ENCODE measurements around the gene NLRP3. TPM values are rescaled to one million over a fixed set of nuclear protein-coding genes. Genes with fewer than 3 reads are reported as not detected.

NLRP3 gene
- total RNA-seq, 1 experiment from 2014 or later: not detected

DNA sequence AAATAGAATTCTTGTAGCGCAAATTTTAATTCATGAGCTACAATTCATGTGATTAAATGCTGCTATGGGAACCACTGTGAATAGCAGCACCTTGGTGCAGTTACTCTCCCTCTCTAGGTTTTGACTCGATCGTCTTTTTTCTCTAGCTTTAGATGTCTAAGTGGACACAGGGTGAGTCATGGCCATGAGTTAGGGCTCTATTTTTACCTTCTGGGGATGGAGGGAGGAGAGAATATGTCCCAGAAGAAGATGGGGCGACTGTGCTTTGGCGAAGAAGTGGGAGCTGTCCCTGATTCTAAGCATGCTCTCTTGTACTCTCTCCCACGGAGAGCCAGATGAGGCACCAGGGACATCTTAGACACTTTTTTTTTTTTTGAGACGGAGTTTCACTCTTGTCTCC, 43.5 kb downstream of the NLRP3 start:
- Histone ChIP-seq H2AFZ (no peak overlapping the region), H3K4me2 (no peak overlapping the region), H4K20me1 (ENCODE audit: insufficient read depth) (no peaks in the 10 kb centered on the region), H3F3A (ENCODE audit: insufficient read depth, low read depth) (no peaks in the 10 kb centered on the region), H3K4me1 (replicated peaks; ENCODE audit: insufficient read depth) (no peaks in the 10 kb centered on the region), H3K9me2 (ENCODE audit: insufficient read depth) (no peaks in the 10 kb centered on the region), H3K27ac (no peak overlapping the region), H3K36me3 (ENCODE audit: low read depth) (no peaks in the 10 kb centered on the region), H3K4me3 (no peak overlapping the region), H3K27me3 (ENCODE audit: insufficient read depth, low read depth) (peaks cover 28% of the 10 kb centered on the region), H3K79me2 (ENCODE audit: low read depth) (no peaks in the 10 kb centered on the region), H3K9me3 (ENCODE audit: insufficient read depth, low read depth) (no peaks in the 10 kb centered on the region)
- TF ChIP-seq EZH2 (IDR thresholded peaks at IDR 0.05; ENCODE audit: low read depth): no peak
- TF ChIP-seq, protein P1, sequence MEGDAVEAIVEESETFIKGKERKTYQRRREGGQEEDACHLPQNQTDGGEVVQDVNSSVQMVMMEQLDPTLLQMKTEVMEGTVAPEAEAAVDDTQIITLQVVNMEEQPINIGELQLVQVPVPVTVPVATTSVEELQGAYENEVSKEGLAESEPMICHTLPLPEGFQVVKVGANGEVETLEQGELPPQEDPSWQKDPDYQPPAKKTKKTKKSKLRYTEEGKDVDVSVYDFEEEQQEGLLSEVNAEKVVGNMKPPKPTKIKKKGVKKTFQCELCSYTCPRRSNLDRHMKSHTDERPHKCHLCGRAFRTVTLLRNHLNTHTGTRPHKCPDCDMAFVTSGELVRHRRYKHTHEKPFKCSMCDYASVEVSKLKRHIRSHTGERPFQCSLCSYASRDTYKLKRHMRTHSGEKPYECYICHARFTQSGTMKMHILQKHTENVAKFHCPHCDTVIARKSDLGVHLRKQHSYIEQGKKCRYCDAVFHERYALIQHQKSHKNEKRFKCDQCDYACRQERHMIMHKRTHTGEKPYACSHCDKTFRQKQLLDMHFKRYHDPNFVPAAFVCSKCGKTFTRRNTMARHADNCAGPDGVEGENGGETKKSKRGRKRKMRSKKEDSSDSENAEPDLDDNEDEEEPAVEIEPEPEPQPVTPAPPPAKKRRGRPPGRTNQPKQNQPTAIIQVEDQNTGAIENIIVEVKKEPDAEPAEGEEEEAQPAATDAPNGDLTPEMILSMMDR (conservative IDR thresholded peaks at IDR 0.05): no peak
- CTCF ChIA-PET: no interaction called here
- BruUV-seq (replicated peaks): no TSS peak
- DNase-seq: no peak
- POLR2A ChIA-PET (ENCODE audit: unreplicated experiment): no interaction called here
- intact Hi-C loops (cut with micrococcal nuclease; ENCODE audit: unreplicated experiment): no loop called here

- CTCF ChIA-PET: no interaction called here
- no TSS peak for BruUV-seq (replicated peaks)
- DNase-seq: no peak
- H3K9me2 ChIP-seq (ENCODE audit: insufficient read depth): no peaks in the 10 kb centered on the region
- no peaks in the 10 kb centered on the region for H3K9me3 ChIP-seq (ENCODE audit: insufficient read depth, low read depth)
- no peak overlapping the region for H3K27ac ChIP-seq
- H2AFZ ChIP-seq: no peak overlapping the region
- no peak overlapping the region for H3K4me3 ChIP-seq
- H3F3A ChIP-seq (ENCODE audit: insufficient read depth, low read depth): no peaks in the 10 kb centered on the region
- no peaks in the 10 kb centered on the region for H4K20me1 ChIP-seq (ENCODE audit: insufficient read depth)
- POLR2A ChIA-PET (ENCODE audit: unreplicated experiment): no interaction called here
- H3K27me3 ChIP-seq (ENCODE audit: insufficient read depth, low read depth): peaks cover 16% of the 10 kb centered on the region; the same call in 1 of the 2 replicates
- no peaks in the 10 kb centered on the region for H3K4me1 ChIP-seq (replicated peaks; ENCODE audit: insufficient read depth)
- intact Hi-C loops (cut with micrococcal nuclease; ENCODE audit: unreplicated experiment): no loop called here
- no peaks in the 10 kb centered on the region for H3K79me2 ChIP-seq (ENCODE audit: low read depth)
- TF ChIP-seq, protein P1 (conservative IDR thresholded peaks at IDR 0.05): no peak
- no peak for TF ChIP-seq EZH2 (IDR thresholded peaks at IDR 0.05; ENCODE audit: low read depth)
- H3K36me3 ChIP-seq (ENCODE audit: low read depth): no peaks in the 10 kb centered on the region
- no peak overlapping the region for H3K4me2 ChIP-seq
Observed at GRCh38 chr1:247465796-247466195, 49.8 kb downstream of the NLRP3 start.

GRCh38 chr1:247467129-247467528, 51.2 kb downstream of the NLRP3 start:
- Histone ChIP-seq H3K4me1 (replicated peaks; ENCODE audit: insufficient read depth) (no peaks in the 10 kb centered on the region), H3K27ac (no peak overlapping the region), H3K4me3 (no peak overlapping the region), H3F3A (ENCODE audit: insufficient read depth, low read depth) (no peaks in the 10 kb centered on the region), H2AFZ (no peak overlapping the region), H3K9me2 (ENCODE audit: insufficient read depth) (no peaks in the 10 kb centered on the region), H3K9me3 (ENCODE audit: insufficient read depth, low read depth) (no peaks in the 10 kb centered on the region), H3K4me2 (no peak overlapping the region), H3K27me3 (ENCODE audit: insufficient read depth, low read depth) (peaks cover 16% of the 10 kb centered on the region; the same call in 1 of the 2 replicates), H3K79me2 (ENCODE audit: low read depth) (no peaks in the 10 kb centered on the region), H3K36me3 (ENCODE audit: low read depth) (no peaks in the 10 kb centered on the region), H4K20me1 (ENCODE audit: insufficient read depth) (no peaks in the 10 kb centered on the region)
- BruUV-seq (replicated peaks): no TSS peak
- no peak for TF ChIP-seq EZH2 (IDR thresholded peaks at IDR 0.05; ENCODE audit: low read depth)
- TF ChIP-seq, protein P1 (conservative IDR thresholded peaks at IDR 0.05): no peak
- ChIA-PET CTCF (no interaction called here), POLR2A (ENCODE audit: unreplicated experiment) (no interaction called here)
- no peak for DNase-seq
- intact Hi-C loops (cut with micrococcal nuclease; ENCODE audit: unreplicated experiment): no loop called here
